Activated T-cell treated with anti-CD3 and anti-CD28 coated beads, Interleukin-2, amount 50 U/mL, for 48 hours (primary cell): Measurements from ENCODE around the gene MFSD12.
"Not testable (repeated sequence)": the region's sequence is repeated elsewhere in the genome, so short reads cannot be mapped to it uniquely, and the experiment has no call there.

Source experiments
- DNase-seq, 2 experiments: peaks; one replicate each; pipeline ENCODE4 v3.0.0-alpha.2; 2020

MFSD12 gene

DNA sequence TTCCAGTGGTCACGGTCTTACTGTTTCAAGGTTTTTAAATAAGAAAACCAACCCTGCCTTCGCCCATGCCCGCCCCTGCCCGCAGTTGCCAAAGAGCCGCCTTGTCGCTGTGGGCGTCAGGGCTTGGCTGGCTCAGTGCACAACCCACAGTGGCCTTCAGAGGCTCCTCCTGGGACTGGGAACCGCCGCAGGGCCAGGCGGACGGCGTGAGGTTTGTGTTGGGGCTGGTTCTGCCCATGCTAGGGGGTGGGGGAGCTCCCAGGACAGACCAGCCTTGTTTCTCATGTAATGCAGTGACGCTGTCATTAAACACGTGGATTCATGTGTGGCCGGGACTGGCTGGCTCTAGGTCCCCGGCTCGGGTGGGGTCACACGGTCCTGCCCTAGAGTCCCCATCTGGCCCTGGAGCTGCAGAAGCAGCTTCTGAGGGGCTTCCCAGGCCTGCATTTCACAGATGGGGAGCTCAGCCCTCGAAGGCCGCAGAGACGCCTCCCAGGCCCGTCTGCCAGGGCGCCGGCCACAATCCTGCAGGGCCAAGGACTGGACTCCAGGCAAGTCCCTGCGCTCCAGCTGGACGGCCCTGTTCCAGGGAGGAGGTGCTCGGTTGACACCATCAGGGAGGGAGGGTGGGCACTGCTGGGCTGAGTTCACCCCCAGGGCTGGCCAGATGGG is 20.8 kb downstream of the MFSD12 start:
- DNase-seq = no peak

DNA sequence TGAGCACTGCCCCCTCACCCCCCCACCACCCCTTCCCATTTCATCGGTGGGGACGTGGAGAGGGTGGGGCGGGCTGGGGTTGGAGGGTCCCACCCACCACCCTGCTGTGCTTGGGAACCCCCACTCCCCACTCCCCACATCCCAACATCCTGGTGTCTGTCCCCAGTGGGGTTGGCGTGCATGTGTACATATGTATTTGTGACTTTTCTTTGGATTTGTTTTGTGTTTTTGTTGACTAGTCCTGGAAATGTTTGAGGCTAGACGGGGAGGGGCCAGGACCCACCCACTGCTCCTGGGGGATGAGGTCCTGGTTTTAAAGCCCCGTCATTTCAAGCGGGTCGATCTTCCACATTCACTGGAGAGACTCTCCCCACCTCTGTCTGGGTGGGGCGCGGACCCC is 21.4 kb downstream of the MFSD12 start:
- DNase-seq = no peak

DNA sequence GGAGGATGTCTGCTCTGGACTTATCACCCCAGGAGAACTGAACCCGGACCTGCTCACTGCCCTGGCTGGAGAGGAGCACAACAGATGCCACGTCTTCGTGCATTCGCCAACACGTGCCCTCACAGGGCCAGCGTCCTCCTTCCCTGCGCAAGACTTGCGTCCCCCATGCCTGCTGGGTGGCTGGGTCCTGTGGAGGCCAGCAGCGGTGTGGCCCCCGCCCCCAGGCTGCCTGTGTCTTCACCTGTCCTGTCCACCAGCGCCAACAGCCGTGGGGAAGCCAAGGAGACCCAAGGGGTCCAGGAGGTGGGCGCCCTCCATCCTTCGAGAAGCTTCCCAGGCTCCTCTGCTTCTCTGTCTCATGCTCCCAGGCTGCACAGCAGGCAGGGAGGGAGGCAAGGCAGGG is 21.8 kb downstream of the MFSD12 start:
- DNase-seq = no peak

DNA sequence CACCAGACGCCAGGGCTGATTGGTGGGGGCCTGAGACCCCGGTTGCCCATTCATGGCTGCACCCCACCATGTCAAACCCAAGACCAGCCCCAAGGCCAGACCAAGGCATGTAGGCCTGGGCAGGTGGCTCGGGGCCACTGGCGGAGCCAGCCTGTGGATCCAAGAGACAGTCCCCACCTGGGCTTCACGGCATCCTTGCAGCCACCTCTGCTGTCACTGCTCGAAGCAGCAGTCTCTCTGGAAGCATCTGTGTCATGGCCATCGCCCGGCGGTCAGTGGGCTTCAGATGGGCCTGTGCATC is 22.2 kb downstream of the MFSD12 start:
- DNase-seq = no peak

DNA sequence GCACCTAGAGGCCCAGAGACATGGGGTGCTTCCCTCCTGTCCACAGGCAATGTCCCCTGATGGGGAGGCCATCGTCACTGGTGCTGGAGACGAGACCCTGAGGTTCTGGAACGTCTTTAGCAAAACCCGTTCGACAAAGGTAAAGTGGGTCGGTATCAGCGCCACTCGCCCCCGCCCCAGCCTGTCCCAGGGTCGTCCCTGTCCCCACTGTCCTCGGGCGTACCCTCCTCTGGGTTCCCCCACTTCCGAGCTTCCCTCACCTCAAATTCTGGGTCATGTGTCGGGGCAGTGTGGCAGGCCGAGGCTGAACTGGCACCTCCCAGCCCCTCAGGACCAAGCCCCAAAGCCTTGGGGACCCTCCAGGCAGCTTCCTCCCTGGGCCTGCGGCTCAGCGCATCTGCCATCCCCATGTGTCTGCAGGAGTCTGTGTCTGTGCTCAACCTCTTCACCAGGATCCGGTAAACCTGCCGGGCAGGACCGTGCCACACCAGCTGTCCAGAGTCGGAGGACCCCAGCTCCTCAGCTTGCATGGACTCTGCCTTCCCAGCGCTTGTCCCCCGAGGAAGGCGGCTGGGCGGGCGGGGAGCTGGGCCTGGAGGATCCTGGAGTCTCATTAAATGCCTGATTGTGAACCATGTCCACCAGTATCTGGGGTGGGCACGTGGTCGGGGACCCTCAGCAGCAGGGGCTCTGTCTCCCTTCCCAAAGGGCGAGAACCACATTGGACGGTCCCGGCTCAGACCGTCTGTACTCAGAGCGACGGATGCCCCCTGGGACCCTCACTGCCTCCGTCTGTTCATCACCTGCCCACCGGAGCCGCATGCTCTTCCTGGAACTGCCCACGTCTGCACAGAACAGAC is 22.8 kb downstream of the MFSD12 start:
- DNase-seq = no peak

DNA sequence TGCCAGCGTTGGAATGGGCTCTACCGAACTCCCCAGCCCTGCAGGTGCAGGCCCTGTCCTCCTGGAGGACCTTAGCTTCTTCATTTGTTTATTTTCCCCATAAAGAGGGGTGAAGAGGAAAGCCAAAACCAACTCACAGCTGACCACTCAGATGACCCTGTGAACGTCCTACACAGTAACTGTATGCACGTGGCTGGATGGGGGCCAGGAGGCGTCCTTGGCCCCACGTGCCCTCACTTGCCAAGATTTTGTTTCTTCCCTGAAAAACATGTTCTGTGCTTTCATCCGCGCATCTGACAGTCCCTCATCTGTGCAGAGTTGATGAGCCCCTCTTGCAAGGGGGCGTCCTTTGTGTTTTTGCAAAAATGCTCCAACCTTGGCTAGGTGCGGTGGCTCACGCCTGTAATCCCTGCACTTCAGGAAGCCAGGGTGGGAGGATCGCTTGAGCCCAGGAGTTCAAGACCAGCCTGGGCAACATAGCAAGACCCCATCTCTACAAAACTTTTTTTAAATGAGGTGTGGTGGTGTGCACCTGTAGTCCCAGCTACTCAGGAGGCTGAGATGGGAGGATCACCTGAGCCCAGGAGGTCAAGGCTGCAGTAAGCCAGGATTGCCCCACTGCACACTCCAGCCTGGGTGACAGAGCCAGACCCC is 23.7 kb downstream of the MFSD12 start:
- DNase-seq = no peak

DNA sequence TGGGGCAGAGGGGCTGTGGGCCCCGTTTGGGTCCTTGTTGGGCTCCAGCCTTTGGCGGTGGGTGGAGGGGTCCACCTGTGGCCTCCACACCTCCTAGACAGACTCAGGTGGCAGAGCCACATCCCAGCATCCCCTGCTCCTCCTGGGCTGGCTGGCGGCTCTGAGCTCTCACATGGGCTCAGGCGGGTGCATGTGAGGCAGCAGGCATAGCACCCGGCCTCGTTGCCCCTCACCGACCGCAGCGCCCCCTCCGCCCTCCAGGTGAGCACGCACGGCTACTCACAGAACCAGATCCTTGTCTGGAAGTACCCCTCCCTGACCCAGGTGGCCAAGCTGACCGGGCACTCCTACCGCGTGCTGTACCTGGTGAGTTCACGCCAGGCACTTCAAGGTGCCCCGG is 24.4 kb downstream of the MFSD12 start:
- no peak for DNase-seq

DNA sequence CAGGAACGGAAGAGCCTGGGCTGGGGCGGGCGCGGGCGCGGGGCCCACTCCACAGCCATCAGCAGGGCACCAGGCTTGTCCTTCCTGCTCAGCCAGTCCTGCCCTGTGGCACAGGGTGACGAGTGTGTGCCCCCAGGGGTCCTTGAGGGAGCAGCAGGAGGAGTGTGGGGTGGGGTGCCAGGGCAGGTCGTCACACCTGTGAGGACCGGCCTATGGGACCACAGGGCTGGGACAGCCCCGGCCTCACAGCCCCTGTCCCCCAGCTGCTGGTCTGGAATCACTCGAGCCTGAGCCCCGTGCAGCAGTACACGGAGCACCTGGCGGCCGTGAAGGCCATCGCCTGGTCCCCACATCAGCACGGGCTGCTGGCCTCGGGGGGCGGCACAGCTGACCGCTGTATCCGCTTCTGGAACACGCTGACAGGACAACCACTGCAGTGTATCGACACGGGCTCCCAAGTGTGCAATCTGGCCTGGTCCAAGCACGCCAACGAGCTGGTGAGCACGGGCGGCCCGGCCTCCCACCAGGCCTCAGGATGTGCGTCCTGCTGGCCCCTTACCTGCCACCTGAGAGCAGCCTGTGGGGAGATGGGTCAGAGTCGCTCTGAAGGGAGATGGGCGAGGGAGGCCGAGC is 25.1 kb downstream of the MFSD12 start:
- DNase-seq = no peak

DNA sequence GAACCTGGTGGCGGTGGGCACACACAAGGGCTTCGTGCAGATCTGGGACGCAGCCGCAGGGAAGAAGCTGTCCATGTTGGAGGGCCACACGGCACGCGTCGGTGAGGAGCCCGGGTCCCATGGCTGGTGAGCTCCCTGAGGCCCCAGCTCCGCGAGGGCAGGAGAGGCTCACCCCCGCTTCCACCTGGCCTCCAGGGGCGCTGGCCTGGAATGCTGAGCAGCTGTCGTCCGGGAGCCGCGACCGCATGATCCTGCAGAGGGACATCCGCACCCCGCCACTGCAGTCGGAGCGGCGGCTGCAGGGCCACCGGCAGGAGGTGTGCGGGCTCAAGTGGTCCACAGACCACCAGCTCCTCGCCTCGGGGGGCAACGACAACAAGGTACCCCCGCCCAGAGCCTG is 25.7 kb downstream of the MFSD12 start:
- no peak for DNase-seq

DNA sequence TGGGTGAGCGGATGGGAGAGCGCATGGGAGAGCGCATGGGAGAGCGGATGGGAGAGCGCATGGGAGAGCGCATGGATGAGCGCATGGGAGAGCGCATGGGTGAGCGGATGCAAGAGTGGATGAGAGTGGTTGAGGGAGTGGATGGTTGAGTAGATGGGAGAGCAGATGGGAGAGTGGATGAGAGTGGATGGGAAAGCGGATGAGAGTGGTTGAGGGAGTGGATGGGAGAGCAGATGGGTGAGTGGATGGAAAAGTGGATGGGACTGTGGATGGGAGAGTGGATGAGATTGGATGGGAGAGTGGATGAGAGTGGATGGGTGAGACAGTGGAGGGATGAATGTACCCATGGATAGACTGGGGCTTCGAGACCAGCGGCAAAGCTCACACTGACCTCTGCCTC is 27.0 kb downstream of the MFSD12 start:
- DNase-seq = no peak

DNA sequence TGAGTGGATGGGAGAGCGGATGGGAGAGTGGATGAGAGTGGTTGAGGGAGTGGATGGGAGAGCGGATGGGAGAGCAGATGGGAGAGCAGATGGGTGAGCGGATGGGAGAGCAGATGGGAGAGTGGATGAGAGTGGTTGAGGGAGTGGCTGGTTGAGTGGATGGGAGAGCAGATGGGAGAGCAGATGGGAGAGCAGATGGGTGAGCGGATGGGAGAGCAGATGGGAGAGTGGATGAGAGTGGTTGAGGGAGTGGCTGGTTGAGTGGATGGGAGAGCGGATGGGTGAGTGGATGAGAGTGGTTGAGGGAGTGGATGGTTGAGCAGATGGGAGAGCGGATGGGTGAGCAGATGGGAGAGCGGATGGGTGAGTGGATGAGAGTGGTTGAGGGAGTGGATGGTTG is 28.1 kb downstream of the MFSD12 start:
- not testable (repeated sequence) for DNase-seq

DNA sequence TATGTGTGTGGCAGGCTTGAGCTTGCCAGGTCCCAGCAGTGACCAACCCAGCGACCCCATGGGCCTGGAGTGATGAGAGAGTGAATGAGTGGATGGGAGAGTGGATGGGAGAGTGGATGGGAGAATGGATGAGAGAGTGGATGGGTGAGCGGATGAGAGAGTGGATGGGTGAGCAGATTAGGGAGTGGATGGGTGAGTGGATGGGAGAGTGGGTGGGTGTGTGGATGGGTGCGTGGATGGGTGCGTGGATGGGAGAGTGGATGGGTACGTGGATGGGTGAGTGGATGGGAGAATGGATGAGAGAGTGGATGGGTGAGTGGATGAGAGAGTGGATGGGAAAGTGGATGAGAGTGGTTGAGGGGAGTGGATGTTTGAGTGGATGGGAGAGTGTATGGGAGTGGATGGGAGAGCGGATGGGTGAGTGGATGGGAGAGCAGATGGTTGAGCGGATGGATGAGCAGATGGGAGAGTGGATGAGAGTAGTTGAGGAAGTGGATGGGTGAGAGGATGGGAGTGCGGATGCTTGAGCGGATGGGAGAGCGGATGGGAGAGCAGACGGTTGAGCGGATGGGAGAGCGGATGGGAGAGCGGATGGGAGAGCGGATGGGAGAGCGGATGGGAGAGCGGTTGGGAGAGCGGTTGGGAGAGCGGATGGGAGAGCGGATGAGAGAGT is 28.7 kb downstream of the MFSD12 start:
- no peak for DNase-seq

DNA sequence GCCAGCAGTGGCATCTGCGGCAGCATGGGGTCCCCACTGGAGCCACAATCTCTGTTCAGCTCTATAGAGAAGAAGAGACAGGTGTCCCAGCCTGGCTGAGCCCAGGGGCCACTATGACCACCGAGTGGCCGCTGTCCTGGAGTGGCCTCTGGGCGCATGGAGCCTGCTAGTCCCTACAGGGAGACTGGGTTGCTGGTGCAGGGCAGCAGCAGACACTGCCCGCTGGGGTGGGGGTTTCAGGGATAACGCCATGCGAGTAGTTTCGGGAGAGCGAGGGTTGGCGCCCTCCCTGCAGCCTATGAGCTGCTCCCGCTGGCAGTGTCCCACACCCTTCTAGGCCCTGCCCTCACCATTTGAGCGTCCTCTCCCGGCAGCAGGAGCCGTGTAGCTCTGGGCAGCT is 29.3 kb downstream of the MFSD12 start:
- DNase-seq = no peak

DNA sequence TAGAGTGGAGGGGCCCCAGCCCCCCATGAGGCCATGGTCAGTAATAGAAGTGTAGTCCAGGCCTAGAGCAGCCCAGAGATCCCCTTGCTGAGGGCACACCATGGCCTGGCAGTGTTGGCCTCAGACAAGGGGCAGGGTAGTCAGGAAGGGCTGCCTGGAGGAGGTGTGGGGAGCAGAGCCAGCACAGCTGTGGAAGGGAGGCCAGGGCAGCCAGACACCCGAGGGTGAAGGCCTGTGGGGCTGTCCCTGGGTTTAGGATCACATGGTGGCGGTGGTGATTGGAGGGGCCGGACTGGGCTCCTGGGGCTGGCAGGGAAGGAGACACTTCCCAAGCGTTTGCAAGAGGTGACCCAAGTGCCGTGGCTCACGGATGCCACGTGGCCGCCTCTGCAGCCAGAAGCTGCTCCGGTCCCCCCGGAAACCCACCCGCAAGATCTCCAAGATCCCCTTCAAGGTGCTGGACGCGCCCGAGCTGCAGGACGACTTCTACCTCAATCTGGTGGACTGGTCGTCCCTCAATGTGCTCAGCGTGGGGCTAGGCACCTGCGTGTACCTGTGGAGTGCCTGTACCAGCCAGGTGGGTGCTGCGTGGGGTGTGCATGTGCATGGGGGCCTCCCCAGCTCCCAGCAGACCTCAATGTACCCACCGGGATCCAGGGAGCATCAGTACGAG is 30.0 kb downstream of the MFSD12 start:
- DNase-seq = no peak

DNA sequence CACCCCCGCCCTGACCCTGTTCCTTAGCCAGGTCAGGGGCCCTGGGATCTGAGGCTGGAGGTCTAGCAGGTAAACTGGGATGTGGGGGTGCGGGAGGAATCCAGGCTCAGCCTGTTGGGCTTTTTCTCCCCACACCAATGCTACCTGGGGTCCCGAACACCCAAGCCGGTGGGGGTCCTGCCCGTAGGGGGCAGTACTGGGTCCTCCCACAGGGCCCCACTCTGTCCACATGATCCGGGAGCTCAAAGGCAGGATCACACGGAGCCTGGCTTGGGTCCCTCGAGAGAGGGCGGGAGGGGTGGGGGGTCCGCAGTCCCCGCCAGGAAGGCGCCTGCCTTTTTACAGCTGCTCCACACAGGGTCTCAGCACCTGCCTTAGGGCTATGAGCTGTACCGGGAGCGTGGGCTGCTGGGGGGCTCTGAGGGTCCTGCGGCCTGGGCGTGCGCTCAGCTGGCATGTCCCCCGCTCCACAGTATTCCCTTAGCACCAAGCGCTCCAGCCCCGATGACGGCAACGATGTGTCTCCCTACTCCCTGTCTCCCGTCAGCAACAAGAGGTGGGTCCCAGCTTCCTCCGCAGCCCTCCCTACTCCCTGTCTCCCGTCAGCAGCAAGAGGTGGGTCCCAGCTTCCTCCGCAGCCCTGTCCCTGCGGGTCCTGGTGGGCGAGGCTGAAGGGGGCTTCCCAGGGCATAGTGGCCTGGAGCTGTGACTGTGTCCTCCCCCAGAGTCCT is 30.7 kb downstream of the MFSD12 start:
- DNase-seq = no peak

DNA sequence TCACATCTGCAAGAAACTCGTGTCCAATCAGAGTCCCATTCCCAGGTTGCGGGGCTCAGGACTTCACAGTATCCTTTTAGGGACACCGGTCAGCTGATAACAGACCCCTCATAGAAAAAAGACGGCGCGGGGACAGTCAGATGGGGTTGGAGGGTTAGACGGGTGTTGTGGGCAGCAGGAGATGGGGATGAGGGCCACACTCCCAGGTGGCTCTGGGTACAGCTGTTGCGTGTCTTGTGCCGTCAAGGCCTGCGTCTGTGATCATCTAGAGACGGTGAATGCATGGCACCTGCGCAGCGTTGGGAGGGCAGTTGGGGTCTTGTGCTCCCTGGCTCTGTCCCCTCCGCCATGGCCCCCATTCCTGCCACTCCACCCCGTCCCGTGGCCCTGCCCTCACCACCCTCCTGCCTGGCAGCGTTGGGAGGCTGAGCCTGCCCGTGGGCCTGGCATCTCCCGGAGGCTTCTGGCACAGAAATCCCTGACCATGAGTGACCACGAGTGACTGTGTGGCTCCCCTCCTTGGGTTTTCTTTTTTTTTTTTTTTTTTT is 32.4 kb downstream of the MFSD12 start:
- no peak for DNase-seq

DNA sequence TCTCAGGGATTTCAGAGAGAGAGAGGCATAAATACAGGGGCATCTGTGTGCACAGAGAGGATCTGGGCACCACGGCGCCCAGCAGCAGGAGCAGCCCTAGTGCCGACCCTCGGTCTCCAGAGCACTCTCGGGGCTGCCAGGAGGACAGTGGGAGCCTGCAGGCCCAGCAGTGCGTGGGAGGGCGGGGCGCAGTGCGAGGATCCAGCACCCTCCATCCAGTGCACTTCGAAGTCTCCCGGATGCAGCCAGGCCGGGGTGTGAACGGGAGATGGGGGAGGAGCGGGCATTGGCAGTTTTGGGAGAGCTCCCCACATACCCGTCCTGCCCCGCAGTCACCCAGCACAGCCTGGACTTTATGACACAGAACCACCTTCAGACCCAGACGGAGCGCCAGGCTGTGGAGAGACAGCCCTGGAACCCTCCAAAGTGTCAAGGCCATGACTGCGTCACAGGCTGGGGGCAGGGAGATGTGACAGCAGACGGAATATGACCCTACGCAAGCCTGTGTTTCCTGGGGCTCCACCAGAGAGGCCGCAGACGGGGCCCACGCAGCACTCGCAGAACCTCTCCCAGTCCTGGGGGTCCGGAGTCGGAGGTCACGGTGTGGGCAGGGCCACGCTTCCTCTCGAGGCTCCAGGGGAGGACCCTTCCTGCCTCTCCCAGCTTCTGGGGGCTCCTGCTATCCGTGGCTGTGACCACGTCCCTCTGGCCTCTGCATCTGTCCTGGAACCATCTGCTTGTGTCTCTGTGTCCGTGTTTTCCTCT is 33.1 kb downstream of the MFSD12 start:
- no peak for DNase-seq

DNA sequence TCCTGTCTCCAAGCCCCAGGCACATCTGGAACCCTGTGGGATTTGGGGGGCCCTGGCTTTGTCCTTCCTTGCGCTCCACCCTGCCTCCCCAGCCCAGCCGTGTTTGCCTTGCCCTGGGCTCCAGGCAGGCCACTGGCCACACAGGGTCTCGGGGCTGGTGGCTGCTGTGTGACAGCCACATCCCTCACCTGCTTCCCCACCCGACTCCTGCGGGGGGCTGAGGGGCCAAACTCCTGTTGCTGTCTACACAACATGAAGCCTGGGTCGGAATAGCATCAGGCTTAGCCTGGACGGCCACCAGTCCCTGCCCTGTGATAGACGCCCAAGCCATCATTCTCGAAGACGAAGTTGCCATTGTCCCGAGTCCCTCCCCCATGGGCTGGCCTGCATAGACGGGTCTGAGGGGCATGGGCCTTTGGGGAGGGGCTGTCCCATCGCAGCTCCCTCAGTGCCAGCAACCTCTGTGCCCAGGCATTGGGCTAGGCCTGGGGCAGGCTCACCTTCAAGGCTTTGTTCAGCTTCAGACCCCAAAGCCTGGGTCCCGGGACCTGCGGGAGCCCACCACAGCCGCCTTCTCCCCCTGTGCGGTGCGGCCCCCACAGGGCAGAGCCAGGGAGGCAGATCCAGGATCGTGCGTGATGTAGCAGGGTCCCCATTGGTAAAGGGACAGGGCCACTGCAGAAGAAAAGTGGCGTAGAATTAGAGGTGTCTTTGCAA is 33.9 kb downstream of the MFSD12 start:
- DNase-seq = no peak

DNA sequence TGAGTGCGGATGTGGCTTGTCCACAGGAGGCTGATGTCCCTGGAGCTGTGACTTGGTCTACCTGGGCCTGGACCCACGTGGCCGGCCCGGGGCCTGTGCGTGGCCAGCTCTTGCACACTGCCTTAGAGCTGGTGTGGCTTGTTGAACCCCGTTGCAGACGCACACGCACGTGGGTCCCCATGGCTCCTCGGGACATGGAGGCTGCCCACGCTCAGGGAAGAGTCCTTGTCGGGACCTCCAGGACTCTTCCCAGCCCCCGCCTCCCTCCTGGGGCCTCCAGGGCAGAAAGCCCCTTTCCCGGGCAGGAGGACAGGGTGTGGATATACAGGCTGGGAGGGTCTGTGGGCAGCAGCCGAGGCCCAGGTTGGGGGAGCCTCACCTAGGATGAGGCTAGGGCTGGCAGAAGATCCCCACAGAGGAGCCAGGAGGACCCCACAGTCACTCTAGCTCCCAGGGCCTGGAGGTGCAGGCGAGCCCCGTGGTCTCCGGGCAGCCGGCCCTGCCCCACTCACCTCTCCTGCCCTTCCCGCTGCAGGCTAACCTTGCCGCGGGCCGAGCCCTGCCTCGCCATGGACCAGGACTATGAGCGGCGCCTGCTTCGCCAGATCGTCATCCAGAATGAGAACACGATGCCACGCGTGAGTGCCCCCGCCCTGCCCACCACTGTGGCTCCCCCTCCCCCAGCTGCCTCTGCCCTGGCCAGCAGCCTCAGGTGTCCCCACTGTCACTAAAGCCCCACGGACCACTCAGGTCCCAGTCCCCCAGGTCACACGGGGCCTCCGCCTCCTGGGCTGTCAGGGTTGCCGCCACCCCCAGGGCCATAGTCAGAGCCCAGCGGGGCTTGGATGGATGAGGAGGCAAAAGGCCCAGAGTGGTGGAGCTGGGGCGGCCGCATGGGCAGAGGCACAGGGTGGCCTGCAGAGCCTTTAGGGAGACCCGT is 34.7 kb downstream of the MFSD12 start:
- no peak for DNase-seq
